Fibroblast of lung (primary cell): Measurements from ENCODE around the gene KAT2B.

Experiments
- CTCF ChIP-seq, 2 donors: IDR thresholded peaks in 1 of 2; conservative IDR thresholded peaks in 1 of 2; 1 replicate in 1 of 2; 2 replicates in 1 of 2; pipeline ENCODE4 v1.5.1; 2011 to 2012; ENCODE audit warnings: low read length in 2 of 2, control low read depth in 1 of 2, inconsistent platforms in 1 of 2, low read depth in 1 of 2, mild to moderate bottlenecking in 1 of 2
- EZH2 ChIP-seq: IDR thresholded peaks from 2 replicates; pipeline ENCODE4 v1.5.1; 2012; ENCODE audit warnings: low read length, control low read depth, mild to moderate bottlenecking; ENCODE audit errors: missing control alignments

- TF ChIP-seq CTCF (conservative IDR thresholded peaks at IDR 0.05 in 1 of 2, IDR thresholded peaks at IDR 0.05 in 1 of 2; ENCODE audit: low read depth in 1 of 2, low read length in 2 of 2) (no peak), EZH2 (no peak)
Measured at GRCh38 chr3:20182206-20182605, 142.0 kb downstream of the KAT2B start.
